ENCODE results near the gene FCRL5. TPM values are rescaled to one million over a fixed set of nuclear protein-coding genes. Genes with fewer than 3 reads are reported as not detected.

FCRL5 gene
- total RNA-seq, 4 donors from 2014 or later = 0.21 to 0.30 TPM; not detected in 2

DNA sequence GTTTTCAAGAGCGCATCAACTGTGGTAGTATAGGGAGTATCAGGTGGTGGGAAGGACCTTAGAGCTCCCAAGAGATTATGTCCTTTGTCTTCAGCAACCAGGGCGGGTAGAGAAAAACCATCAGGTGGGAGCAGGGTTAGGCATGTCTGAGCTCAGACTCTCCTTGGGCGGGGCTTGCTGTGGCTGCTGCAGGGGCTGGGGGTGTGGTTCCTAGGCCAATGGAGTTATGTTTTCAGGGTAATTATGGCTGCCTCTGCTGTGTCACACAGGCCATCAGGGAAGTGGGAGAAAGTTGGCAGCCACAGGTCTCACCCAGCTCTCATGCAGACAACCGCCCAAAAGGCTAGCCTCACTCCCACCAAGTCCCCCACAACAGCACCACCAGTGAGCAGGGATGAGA is 74.9 kb downstream of the FCRL5 start:
- H3K4me3 ChIP-seq = no peak overlapping the region
- H3K36me3 ChIP-seq = no peaks in the 10 kb centered on the region
- TF ChIP-seq POLR2A (IDR thresholded peaks at IDR 0.05) (no peak), EP300 (IDR thresholded peaks at IDR 0.05) (no peak)
- TF ChIP-seq, protein P1, sequence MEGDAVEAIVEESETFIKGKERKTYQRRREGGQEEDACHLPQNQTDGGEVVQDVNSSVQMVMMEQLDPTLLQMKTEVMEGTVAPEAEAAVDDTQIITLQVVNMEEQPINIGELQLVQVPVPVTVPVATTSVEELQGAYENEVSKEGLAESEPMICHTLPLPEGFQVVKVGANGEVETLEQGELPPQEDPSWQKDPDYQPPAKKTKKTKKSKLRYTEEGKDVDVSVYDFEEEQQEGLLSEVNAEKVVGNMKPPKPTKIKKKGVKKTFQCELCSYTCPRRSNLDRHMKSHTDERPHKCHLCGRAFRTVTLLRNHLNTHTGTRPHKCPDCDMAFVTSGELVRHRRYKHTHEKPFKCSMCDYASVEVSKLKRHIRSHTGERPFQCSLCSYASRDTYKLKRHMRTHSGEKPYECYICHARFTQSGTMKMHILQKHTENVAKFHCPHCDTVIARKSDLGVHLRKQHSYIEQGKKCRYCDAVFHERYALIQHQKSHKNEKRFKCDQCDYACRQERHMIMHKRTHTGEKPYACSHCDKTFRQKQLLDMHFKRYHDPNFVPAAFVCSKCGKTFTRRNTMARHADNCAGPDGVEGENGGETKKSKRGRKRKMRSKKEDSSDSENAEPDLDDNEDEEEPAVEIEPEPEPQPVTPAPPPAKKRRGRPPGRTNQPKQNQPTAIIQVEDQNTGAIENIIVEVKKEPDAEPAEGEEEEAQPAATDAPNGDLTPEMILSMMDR (IDR thresholded peaks at IDR 0.05) = no peak
- no peak overlapping the region for H3K27ac ChIP-seq
- H3K4me1 ChIP-seq = no peaks in the 10 kb centered on the region
- no peak for DNase-seq (ENCODE audit: low spot score in 2 of 2)
- no peaks in the 10 kb centered on the region for H3K27me3 ChIP-seq
- H3K9me3 ChIP-seq = peaks cover 0 to 41% (median 10%) of the 10 kb centered on the region in 4 donors
- WGBS, 2 donors = 86 to 90% methylated on average over 4 of the region's 4 CpGs

DNA sequence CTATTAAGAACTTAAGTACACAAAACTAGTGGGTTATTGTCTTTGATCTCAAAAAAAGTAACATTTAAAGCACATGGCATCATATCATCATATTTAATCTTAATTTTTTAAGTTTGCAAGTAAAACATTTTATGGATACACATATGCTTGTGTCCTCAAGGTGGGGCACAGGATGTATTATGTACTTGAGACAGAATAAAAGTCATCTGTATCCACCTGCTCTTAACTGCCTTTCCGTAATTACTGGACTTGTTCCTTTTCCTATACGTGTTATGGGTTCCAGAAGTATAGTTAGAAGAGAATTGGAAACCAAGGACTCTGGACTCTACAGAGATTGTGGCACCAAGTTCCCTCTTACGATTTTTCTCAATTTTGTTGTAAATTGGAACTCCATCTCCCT is 79.4 kb downstream of the FCRL5 start:
- H3K36me3 ChIP-seq = no peaks in the 10 kb centered on the region
- no peak for DNase-seq (ENCODE audit: low spot score in 2 of 2)
- TF ChIP-seq, protein P1 (IDR thresholded peaks at IDR 0.05) = no peak
- TF ChIP-seq EP300 (IDR thresholded peaks at IDR 0.05) (no peak), POLR2A (IDR thresholded peaks at IDR 0.05) (no peak)

DNA sequence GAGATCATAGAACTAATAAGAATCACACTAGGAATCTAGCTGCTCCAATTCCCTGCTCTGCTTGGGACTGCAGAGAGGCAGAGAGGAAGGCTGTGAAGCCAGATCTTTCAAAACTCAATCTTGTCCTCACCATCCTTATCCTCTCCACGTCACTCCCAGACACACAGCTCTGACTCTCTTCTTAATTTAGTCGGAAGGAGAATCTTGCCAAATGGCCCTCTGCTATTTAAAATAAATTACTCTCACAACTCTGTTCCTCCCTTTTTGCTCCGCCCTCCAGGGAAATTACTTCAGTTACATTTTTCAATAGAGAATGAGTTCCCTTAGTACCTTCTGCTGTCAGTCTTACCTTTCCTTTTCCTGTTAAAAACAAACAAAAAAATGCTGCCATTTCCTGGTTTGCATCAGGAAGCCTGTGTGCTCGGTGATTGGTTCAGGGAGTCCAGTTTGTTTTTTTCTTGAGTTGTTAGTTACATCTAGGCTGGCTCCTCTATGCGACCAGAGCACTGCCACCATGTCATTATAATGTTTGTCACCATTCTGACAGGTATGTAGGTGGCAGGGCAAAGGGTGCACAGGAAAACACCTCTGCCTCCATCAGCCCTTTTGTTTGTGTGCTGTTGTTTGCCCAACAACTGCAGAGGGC is 80.1 kb downstream of the FCRL5 start:
- TF ChIP-seq POLR2A (IDR thresholded peaks at IDR 0.05) (no peak), EP300 (IDR thresholded peaks at IDR 0.05) (no peak)
- TF ChIP-seq, protein P1 (IDR thresholded peaks at IDR 0.05) = no peak
- no peaks in the 10 kb centered on the region for H3K4me1 ChIP-seq
- H3K9me3 ChIP-seq = peaks cover 0 to 23% (median 4%) of the 10 kb centered on the region in 4 donors
- H3K36me3 ChIP-seq = no peaks in the 10 kb centered on the region
- no peak for DNase-seq (ENCODE audit: low spot score in 2 of 2)
- H3K27me3 ChIP-seq = no peaks in the 10 kb centered on the region
- H3K4me3 ChIP-seq = no peak overlapping the region
- 45 to 50% methylated on average over 5 of the region's 5 CpGs for WGBS, 2 donors
- H3K27ac ChIP-seq = no peak overlapping the region

More for the DNA sequence above, 79.4 kb downstream of the FCRL5 start:
- H3K9me3 ChIP-seq = peaks cover 0 to 30% (median 4%) of the 10 kb centered on the region in 4 donors
- no peak overlapping the region for H3K4me3 ChIP-seq
- 67 to 72% methylated on average over 3 of the region's 3 CpGs for WGBS, 2 donors
- no peaks in the 10 kb centered on the region for H3K4me1 ChIP-seq
- H3K27me3 ChIP-seq = no peaks in the 10 kb centered on the region
- H3K27ac ChIP-seq = no peak overlapping the region

DNA sequence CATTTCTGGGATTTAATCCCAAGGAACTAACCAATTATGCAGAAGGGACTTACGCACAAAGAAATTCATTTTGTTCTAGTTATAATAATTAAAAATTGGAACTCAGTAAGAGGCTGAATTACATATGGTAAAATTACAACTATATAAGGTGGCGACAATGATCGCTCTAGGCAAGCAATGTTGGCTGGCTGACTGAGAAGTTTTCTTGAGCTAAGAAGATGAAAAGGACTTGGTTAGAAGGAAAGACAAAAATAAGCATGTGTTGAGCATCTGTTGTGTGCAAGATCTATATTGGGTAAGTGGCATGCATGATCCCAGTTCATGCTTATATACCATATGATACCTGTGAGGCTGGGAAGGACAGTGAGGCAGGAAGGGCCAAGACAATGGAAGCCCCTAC is 80.8 kb downstream of the FCRL5 start:
- Histone ChIP-seq H3K4me3 (no peak overlapping the region), H3K36me3 (no peaks in the 10 kb centered on the region), H3K4me1 (no peaks in the 10 kb centered on the region), H3K27ac (no peak overlapping the region), H3K27me3 (no peaks in the 10 kb centered on the region), H3K9me3 (peaks cover 0 to 17% (median 4%) of the 10 kb centered on the region in 4 donors)
- TF ChIP-seq EP300 (IDR thresholded peaks at IDR 0.05) = no peak
- no peak for TF ChIP-seq POLR2A (IDR thresholded peaks at IDR 0.05)
- TF ChIP-seq, protein P1 (IDR thresholded peaks at IDR 0.05) = no peak
- WGBS, 2 donors = 95 to 96% methylated on average over 3 of the region's 3 CpGs
- DNase-seq (ENCODE audit: low spot score in 2 of 2) = no peak

DNA sequence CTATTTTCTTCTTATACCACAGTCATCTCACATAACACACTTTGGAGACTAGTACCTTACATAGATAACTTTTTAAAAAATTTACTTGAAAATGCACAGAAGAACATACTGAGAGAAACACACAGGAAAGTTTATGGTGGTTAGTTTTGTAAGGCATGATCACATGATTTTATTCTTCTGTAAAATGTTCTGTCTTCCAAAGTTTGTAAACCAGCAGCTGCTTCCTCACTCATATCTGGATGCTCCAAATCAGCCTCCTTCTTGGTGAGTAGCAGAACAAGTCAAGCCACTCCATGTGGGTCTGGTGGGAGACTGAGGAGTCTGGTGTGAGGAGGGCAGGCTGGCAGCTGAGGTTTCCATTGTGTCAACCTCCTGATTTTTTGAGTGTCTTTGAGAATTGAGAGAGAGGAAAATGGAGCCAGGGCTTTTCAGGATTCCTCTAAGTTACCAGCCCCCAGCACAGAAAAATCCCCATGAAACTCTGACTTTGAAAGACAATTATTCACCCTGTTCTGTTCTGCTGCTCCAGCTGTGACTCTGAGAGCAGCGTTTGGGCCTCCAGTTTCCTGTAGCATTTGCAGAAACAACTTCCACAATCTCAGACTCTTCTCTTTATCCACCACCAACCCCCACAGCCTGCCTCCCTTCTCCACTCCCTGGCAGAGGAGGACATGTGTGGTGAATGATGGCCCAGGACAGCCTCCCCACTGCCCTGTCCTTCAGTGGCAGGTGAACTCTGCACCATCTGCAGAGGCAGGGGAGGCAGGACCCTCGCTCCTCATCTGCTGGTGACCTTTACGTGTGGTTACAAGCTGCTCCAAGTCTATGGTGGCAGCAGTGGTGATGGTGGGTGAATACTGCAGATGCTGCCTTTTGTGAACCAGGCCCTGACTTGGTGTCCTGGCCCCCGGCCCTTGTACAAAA is 82.3 kb downstream of the FCRL5 start:
- no peak overlapping the region for H3K27ac ChIP-seq
- no peaks in the 10 kb centered on the region for H3K27me3 ChIP-seq
- H3K9me3 ChIP-seq = peaks cover 0 to 5% (median 1%) of the 10 kb centered on the region in 4 donors
- TF ChIP-seq EP300 (IDR thresholded peaks at IDR 0.05) (no peak), POLR2A (IDR thresholded peaks at IDR 0.05) (no peak)
- TF ChIP-seq, protein P1 (IDR thresholded peaks at IDR 0.05) = no peak
- H3K4me1 ChIP-seq = no peaks in the 10 kb centered on the region
- 65 to 67% methylated on average over 4 of the region's 4 CpGs for WGBS, 2 donors
- no peaks in the 10 kb centered on the region for H3K36me3 ChIP-seq
- no peak overlapping the region for H3K4me3 ChIP-seq
- DNase-seq (ENCODE audit: low spot score in 2 of 2) = no peak
